GM12878 (cell line): ENCODE results near the gene ZNF45. TPM values are rescaled to one million over a fixed set of nuclear protein-coding genes. Genes with fewer than 3 reads are reported as not detected.

Source experiments
- CBX3 ChIP-seq: fragments of 200-600 bp; sonication (generic); IDR thresholded peaks from 2 replicates; pipeline ENCODE4 v1.6.1; 2016; ENCODE audit warnings: low read depth, borderline replicate concordance
- CTCF ChIP-seq, 3 experiments: IDR thresholded peaks in 2 of 3; conservative IDR thresholded peaks in 1 of 3; 2 replicates each; pipeline ENCODE4 v1.5.1; 2011; ENCODE audit warnings: low read depth in 3 of 3, low read length in 3 of 3, mild to moderate bottlenecking in 3 of 3, control low read depth in 2 of 3, moderate library complexity in 2 of 3, inconsistent platforms in 1 of 3, mixed read lengths in 1 of 3; ENCODE audit not compliant: control insufficient read depth in 2 of 3, insufficient read depth in 1 of 3; ENCODE audit errors: extremely low read depth in 1 of 3
- ELK1 ChIP-seq: IDR thresholded peaks from 2 replicates; pipeline ENCODE4 v1.6.1; 2012; ENCODE audit warnings: low read depth, low read length, improper control_type of control experiment
- FOXM1 ChIP-seq: IDR thresholded peaks from 2 replicates; pipeline ENCODE4 v1.6.1; 2012; ENCODE audit warnings: low read depth, mild to moderate bottlenecking, inconsistent platforms, low read length, moderate library complexity
- JUNB ChIP-seq: IDR thresholded peaks from 2 replicates; pipeline ENCODE4 v1.6.1; 2016; ENCODE audit warnings: antibody characterized with exemption, mild to moderate bottlenecking
- KAT2A ChIP-seq: conservative IDR thresholded peaks from 2 replicates; pipeline ENCODE4 v1.6.1; 2011; ENCODE audit warnings: low read depth, low read length; ENCODE audit not compliant: control insufficient read depth
- MTA2 ChIP-seq: fragments of 450-650 bp; IDR thresholded peaks from 2 replicates; pipeline ENCODE4 v1.6.1; 2016; ENCODE audit warnings: low read depth, mild to moderate bottlenecking, moderate library complexity
- MYC ChIP-seq: IDR thresholded peaks from 2 replicates; pipeline ENCODE4 v1.6.1; 2011; ENCODE audit warnings: mild to moderate bottlenecking, low read length, moderate library complexity, inconsistent platforms; ENCODE audit not compliant: insufficient read depth, insufficient replicate concordance, insufficient read length, severe bottlenecking
- NFYA ChIP-seq: IDR thresholded peaks from 2 replicates; pipeline ENCODE4 v1.6.1; 2011; ENCODE audit warnings: low read depth, mild to moderate bottlenecking, low read length, improper control_type of control experiment, borderline replicate concordance
- PKNOX1 ChIP-seq: fragments of 450-650 bp; IDR thresholded peaks from 2 replicates; pipeline ENCODE4 v1.6.1; 2016; ENCODE audit warnings: mild to moderate bottlenecking
- RAD21 ChIP-seq: IDR thresholded peaks from 2 replicates; pipeline ENCODE4 v1.6.1; 2011; ENCODE audit warnings: mild to moderate bottlenecking, low read depth, low read length, moderate library complexity; ENCODE audit not compliant: insufficient read depth
- STAT1 ChIP-seq: fragments of 450-650 bp; conservative IDR thresholded peaks from 2 replicates; pipeline ENCODE4 v1.6.1; 2014; ENCODE audit warnings: antibody characterized with exemption, mild to moderate bottlenecking
- TCF12 ChIP-seq: IDR thresholded peaks from 2 replicates; pipeline ENCODE4 v1.6.1; 2011; ENCODE audit warnings: low read depth, mild to moderate bottlenecking, low read length
- TCF7 ChIP-seq: IDR thresholded peaks from 2 replicates; pipeline ENCODE4 v1.6.1; 2014; ENCODE audit warnings: antibody characterized with exemption, borderline replicate concordance
- ZBED1 ChIP-seq: IDR thresholded peaks from 2 replicates; pipeline ENCODE4 v1.6.1; 2016; ENCODE audit warnings: borderline replicate concordance
- ZNF687 ChIP-seq: fragments of 450-650 bp; IDR thresholded peaks from 2 replicates; pipeline ENCODE4 v1.6.1; 2017; ENCODE audit warnings: mild to moderate bottlenecking, moderate library complexity
- polyA plus RNA-seq, 11 experiments: library from polyadenylated mRNA; depleted of rRNA in 4 of 11; unstranded in 6 of 11; stranded (reverse) in 5 of 11; fragments of >200 nt; fragmentation: Nextera tagmentation in 4 of 11; fragmentation: Illumina TruSeq in 1 of 11; extraction: Ambion mirVana in 4 of 11; extraction: Trizol in 1 of 11; gene quantifications; 1 replicate in 1 of 11; 2 replicates in 10 of 11; pipeline versions ENCODE4 v1.2.1 to v1.2.3, GENCODE V29; 2011 to 2016; ENCODE audit warnings: inconsistent platforms in 2 of 11, missing spikeins in 2 of 11, low read depth in 1 of 11
- total RNA-seq, 4 experiments: library from RNA; depleted of rRNA in 3 of 4; stranded (reverse); fragments of >200 nt in 3 of 4; fragmentation: Illumina TruSeq in 1 of 4; extraction: Trizol in 1 of 4; gene quantifications; 2 replicates each; pipeline versions ENCODE4 v1.2.1 to v1.2.3, GENCODE V29; 2013 to 2021
- TF ChIP-seq, protein P1 (sequence below): IDR thresholded peaks from 2 replicates; pipeline ENCODE4 v1.6.1; 2011; ENCODE audit warnings: borderline replicate concordance, low read depth, mild to moderate bottlenecking, moderate library complexity, low read length; ENCODE audit not compliant: insufficient read depth, poor library complexity, severe bottlenecking

Gene ZNF45
- total and polyA plus RNA-seq, 10 of the 15 experiments (the other 5 are each of a cell fraction or from before 2014, with no cell fraction given), result 4.2 to 23.1 (median 15.9) TPM

GRCh38 chr19:43901395-43902390, 33.4 kb downstream of the ZNF45 start (continued):
- TF ChIP-seq NFYA (no peak), TCF12 (no peak), STAT1 (no peak), MYC (no peak), RAD21 (no peak), TCF7 (no peak), ZNF687 (peak; percentile 65), FOXM1 (no peak), PKNOX1 (no peak), CTCF (IDR thresholded peaks at IDR 0.05 in 2 of 3, conservative IDR thresholded peaks at IDR 0.05 in 1 of 3; ENCODE audit: control insufficient read depth in 2 of 3, extremely low read depth in 1 of 3, insufficient read depth in 1 of 3, low read depth in 3 of 3, low read length in 3 of 3) (no peak), KAT2A (no peak), ZBED1 (no peak), CBX3 (no peak), MTA2 (peak; percentile 52; the same call in 1 of the 2 replicates), JUNB (no peak), ELK1 (no peak)
- TF ChIP-seq, protein P1, sequence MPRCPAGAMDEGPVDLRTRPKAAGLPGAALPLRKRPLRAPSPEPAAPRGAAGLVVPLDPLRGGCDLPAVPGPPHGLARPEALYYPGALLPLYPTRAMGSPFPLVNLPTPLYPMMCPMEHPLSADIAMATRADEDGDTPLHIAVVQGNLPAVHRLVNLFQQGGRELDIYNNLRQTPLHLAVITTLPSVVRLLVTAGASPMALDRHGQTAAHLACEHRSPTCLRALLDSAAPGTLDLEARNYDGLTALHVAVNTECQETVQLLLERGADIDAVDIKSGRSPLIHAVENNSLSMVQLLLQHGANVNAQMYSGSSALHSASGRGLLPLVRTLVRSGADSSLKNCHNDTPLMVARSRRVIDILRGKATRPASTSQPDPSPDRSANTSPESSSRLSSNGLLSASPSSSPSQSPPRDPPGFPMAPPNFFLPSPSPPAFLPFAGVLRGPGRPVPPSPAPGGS, result no peak
